GM21423 (cell line): ENCODE measurements around the gene DCD.
"Not testable (repeated sequence)": the region's sequence is repeated elsewhere in the genome, so short reads cannot be mapped to it uniquely, and the experiment has no call there.

Experiments
- ATAC-seq: cut with Tn5 transposase; IDR thresholded peaks from one replicate; pipeline ENCODE4 v1.9.1; 2021; ENCODE audit warnings: mild to moderate bottlenecking, moderate library complexity; ENCODE audit not compliant: unreplicated experiment

The DCD gene

DNA sequence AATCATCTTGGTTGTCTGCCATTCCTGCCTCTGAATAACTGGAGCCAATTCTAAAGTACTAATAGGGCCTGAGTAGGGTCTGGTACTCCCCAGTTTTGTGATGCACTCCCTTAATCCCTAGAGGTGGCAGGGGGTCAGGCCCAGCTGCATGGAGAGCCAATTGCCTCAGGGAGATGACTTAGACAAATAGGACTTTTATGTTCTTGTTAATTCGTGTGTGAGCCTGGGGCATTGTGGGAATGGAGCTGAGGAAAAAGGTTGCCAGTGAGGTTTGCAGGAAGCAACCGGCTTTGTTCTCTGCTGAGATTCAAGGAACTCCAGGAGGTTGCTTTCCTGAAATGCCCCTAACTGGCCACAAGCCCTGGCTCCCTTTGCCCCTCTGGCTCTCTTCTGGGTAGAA lies 6.8 kb upstream of the DCD start:
- no peak for ATAC-seq

GRCh38 chr12:54653025-54653424 lies 4.9 kb upstream of the DCD start:
- ATAC-seq, result no peak

DNA sequence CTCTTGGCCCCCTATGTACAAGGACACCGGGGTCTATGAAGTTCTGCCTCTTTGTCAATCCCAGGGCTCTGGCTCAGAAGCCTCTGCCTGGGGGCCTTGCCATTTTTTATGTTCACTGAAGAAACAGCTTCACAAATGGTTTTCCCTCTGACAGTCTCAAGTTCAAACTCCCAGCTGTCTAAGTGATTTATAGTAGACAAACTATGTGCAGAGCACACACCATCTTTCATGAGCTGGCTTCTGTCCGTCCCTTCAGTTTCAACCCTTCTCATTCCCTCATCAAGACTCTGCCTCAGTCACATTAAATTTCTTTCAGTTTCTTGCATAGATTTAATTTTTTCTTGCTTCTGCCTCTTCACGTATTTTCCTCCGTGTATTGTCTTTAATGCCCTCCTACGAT lies 2.7 kb upstream of the DCD start:
- no peak for ATAC-seq

DNA sequence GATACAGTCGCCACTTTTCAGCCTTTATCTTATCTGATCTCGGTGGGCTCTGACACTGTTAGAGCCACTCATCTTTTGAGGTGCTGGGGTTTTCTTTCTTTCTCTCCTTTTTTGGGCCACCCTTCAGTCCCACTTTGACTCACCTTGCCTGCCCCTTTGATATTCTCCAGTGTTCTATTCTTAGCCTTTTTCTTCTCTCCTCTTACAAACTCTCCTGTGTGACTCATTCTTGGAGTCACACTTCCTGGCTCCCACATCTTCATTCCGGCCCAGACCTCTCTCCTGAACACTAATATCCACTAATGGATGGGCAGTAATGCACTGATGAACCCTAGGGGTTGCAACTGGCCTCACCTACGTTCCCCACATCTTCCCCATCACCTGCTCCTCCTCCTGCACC lies 2.2 kb upstream of the DCD start:
- ATAC-seq, result no peak

- no peak for ATAC-seq
Observed at GRCh38 chr12:54649825-54650224, 1.7 kb upstream of the DCD start.

DNA sequence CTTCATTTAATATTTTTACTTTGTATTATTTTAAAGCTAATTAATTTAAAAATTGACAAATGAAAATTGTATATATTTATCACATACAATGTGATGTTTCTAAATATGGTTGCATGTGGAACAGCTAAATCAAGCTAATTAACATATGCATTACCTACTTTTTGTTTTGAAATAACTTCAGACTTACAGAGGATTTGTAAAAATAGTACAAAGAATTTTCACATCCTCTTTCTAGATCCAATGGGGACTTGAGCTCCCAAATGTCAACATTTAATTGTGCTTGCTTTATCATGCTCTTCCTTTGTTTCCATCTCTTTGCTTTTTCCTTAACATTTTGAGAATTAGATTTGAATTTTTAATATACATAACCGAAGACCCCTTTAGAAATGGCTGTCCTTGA lies 6.6 kb downstream of the DCD start:
- ATAC-seq, result no peak

DNA sequence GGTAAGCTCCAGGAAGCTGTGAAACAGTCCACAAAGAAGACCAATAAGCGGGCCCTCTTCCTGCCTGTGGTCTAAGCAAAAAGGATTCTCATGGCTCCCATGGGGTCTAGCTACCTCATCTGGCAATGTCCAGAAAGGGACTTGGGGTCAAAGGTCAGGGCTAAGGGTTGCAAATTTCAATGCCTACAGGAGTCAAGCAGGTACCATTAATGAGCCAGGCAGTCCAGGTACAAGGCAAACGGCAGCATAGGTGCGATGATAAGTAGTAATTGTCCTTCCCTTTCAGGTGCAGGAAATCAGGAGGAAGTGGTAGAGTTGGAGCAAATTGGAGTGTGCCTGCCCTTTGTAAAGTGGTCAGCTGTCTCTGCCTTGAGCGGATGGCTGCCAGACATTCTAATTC lies 7.1 kb downstream of the DCD start:
- no peak for ATAC-seq

- ATAC-seq, result not testable (repeated sequence)
Observed at GRCh38 chr12:54639112-54639511, 9.1 kb downstream of the DCD start.

DNA sequence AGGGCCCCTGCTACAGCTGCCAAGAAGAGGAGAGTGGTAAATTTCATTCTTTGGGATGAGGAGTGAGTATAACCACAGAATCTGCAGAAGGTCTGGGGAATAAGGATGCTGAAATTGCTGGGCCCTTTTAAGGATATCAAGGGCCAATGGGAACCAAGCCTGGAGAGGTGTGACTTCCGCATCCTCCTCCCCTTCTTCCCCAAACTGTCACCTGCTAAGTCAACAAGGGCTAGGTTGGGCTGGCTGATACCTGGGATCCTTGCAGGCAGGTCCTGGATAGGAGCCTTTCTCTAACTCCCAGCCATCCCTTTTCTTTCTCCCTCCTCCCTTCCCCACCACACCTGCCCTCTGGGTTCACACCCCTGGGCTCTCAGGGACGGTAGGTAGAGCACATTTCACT lies 13.4 kb downstream of the DCD start, which contains the start of gene LACRT:
LACRT (minus strand) TSS at position 101 of the 400 bp plus-strand sequence; CDS start at position 47, 54 bp downstream.
- ATAC-seq, result no peak

GRCh38 chr12:54631988-54632728 lies 16.0 kb downstream of the DCD start:
- ATAC-seq, result no peak

GRCh38 chr12:54631551-54631950 lies 16.6 kb downstream of the DCD start:
- ATAC-seq, result no peak

DNA sequence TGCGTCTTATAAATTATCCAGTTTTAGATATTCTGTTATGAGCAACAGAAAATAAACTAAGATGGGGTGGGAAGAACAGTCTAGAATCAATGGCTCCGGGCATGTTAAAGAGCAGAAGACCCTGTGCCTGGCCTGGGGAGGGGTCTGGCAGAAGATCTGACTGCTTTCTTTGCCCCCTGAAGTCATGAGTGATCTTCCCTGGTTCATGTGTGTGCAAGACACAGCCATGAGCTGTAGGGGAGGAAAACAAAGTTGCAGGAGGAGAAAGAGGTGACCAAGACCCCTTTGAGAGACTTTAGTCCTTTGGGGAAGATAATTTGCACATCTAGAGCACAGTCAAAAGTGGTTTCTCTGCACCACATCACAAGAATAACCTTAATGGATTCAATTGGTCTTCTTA lies 18.2 kb downstream of the DCD start:
- ATAC-seq, result no peak

DNA sequence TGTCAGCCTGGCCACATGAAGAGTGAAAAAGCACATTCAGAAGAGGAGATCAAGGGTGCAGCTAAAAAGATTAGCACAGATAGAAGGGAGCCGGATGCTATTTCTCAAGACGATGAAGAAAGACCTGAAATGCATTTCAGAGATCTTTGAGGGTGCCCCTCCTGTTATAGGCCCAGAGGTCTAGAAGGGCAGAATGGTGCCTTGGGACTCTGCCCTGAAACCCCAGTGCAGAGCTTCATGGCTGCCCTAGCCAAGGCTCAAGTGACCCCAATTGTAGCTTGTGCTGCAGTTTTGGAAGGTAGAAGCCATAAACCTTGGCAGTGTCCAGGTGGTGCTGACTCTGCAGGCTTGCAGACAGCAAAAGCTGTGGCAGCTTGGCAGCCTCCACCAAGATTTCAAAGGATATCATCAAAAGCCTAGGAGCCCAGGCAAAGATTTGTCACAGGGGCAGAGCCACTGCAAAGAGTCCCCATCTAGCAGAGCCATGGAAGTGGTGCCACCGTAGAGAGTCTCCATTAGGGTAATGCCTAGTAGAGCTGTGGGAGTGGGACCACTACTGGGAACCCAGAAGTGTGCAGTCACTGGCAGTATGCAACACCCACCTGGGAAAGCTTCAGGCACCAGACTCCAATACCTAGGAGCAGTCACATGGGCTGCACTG lies 19.8 kb downstream of the DCD start:
- ATAC-seq, result no peak

- ATAC-seq, result no peak
Observed at GRCh38 chr12:54627304-54627703, 20.9 kb downstream of the DCD start.

GRCh38 chr12:54625598-54625997 lies 22.6 kb downstream of the DCD start:
- ATAC-seq, result no peak

- ATAC-seq, result no peak
Observed at GRCh38 chr12:54624315-54625279, 23.6 kb downstream of the DCD start.

DNA sequence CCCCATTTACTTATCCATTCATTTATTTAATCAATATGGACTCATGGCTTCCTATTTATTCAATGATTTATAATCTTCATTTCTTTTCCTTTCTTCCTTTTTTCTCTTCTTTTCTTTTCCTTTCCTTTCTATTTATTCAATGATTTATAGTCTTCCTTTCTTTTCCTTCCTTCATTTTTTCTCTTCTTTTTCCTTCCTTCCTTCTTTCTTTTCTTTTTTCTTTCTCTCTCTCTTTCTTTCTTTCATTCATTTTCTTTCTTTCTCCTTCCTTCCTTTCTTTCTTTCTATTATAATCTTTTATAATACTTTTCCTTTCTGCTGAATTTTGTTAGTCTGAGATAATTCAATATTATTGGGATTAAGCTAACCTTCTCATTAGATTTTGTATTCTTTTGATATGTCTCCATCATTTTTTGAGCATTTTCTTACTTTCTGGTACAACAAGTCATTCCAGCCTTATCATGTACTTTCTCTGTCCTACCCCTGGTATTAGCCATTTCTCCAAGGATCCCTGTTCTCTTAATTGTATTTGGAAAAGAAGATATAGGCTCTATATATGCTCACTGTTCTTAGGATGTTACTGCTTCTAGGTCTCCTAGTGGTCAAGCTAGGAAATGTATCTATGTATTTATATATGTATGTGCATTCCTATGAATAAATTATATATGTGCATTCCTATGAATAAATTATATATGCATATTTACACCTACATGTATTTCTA lies 25.5 kb downstream of the DCD start:
- no peak for ATAC-seq

DNA sequence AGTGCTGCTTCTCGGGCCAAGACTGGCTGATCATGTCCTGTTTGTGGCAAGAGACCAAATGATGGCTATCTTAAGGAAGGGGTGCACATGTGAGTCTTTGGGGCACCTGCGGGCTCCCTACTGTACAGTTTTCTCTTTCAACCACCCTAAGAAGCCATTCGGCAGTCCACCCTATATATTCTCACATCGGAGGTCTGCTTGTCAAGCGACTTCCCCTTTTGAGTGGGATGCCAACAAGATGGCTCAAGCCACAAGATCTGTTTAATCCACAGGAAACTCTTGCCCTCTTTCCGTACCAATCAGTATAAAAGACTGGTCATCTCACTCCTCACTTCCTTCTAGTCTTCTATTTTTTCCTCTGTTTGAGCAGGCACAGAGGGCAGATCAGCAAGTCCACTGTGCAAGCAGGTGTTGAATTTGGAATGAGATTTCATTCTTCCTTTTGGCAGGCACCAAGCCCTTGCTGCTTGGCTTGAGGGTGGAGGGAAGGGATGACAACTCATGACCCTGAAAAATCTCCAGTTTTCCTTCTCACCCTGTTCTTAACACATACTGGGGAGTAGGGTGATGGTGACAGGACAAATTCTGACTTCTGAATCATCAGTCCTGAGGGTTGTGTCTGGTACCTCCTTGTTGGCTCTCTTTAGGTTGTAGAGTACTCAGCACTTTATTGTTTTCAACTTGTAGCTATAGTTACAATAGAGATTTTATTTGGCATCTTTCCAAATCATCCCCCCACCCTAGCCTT lies 31.1 kb downstream of the DCD start:
- ATAC-seq, result no peak

DNA sequence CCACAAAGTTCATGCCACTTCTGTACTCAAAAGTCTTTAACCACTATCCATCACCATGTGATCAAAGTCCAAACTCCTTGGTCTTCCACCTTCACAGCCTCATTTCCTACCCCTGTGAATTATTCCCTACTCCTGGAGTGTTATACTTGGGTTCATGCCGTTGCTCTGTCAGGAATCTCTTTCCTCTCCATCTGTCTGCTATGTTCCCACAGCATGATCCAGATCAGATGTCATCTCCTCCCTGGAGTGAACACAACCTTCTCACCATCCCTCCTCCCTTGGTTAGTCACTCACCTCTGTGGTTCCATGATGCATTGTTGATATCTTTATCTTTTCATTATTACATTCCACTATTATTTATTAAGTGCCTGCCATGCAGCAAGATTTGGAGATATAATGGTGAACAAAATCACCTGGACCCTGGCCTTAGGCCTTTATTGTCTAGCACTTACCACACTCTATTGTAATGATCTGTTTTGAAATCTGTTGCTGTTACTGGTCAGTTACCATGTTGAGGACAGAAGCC lies 35.9 kb downstream of the DCD start:
- no peak for ATAC-seq

DNA sequence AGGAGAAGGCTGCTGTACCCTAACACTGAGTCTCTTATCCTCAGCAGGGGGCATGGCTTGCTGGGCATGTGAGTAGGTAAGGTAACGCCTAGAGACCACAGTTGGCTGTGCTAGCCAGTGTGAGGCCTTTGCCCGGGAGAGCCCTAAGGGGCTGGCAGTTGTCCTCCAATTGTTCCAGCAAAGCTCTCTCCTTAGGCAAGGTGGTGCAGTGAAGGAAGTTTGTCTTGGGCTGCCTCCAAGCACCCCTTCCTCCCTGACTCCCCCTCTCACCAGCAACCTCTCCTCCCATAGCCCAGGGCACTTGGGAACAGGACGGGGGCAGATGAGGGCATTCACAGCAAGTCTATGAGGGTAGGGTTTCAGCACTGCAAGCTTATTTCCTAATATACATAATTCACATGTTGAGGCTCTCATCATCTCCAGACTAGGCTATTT lies 36.4 kb downstream of the DCD start:
- ATAC-seq, result no peak
